Esophagus muscularis mucosa (tissue), 3 donors: ENCODE results near the gene CSNK2A2.

Source experiments
- POLR2A ChIP-seq: fragments of 450-650 bp; IDR thresholded peaks from one replicate; pipeline ENCODE4 v1.6.1; 2017; ENCODE audit warnings: antibody characterized with exemption, moderate library complexity, mild to moderate bottlenecking, low read depth
- POLR2AphosphoS5 ChIP-seq, 2 donors: sonication (generic); formaldehyde crosslinking; IDR thresholded peaks; one replicate each; pipeline ENCODE4 v1.6.1; 2017; ENCODE audit warnings: antibody characterized with exemption in 2 of 2
- TF ChIP-seq, protein P1 (sequence below), 3 experiments: fragments of 200-600 bp in 2 of 3; fragments of 450-650 bp in 1 of 3; sonication (generic) in 2 of 3; IDR thresholded peaks; one replicate each; pipeline ENCODE4 v1.5.1; 2017 to 2019; ENCODE audit warnings: antibody characterized with exemption in 3 of 3, mild to moderate bottlenecking in 2 of 3, moderate library complexity in 1 of 3

DNA sequence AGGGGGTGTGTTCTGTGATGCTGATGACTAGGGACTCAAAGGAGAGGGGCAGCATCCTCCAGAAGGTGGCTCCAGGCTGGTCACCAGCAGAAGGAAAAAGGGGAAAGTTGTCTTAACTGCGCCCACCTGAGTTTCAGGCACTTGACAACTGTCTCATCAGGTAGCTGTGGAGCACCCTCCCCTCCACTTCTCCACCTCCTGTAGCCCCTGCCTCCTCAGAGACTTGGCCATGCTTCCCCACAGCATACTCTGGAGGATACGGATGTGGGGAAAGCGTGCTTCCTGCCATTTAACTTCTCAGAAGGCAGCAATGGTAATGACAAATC lies 86.6 kb downstream of the CSNK2A2 start:
- TF ChIP-seq POLR2AphosphoS5 (IDR thresholded peaks at IDR 0.05) = no peak
- TF ChIP-seq POLR2A = no peak
- TF ChIP-seq, protein P1, sequence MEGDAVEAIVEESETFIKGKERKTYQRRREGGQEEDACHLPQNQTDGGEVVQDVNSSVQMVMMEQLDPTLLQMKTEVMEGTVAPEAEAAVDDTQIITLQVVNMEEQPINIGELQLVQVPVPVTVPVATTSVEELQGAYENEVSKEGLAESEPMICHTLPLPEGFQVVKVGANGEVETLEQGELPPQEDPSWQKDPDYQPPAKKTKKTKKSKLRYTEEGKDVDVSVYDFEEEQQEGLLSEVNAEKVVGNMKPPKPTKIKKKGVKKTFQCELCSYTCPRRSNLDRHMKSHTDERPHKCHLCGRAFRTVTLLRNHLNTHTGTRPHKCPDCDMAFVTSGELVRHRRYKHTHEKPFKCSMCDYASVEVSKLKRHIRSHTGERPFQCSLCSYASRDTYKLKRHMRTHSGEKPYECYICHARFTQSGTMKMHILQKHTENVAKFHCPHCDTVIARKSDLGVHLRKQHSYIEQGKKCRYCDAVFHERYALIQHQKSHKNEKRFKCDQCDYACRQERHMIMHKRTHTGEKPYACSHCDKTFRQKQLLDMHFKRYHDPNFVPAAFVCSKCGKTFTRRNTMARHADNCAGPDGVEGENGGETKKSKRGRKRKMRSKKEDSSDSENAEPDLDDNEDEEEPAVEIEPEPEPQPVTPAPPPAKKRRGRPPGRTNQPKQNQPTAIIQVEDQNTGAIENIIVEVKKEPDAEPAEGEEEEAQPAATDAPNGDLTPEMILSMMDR (IDR thresholded peaks at IDR 0.05) = no peak
